Measurements from ENCODE around the gene VPS4B. TPM values are rescaled to one million over a fixed set of nuclear protein-coding genes. Genes with fewer than 3 reads are reported as not detected.

VPS4B gene
- 35.5 and 45.7 TPM in 2 replicates for total RNA-seq

DNA sequence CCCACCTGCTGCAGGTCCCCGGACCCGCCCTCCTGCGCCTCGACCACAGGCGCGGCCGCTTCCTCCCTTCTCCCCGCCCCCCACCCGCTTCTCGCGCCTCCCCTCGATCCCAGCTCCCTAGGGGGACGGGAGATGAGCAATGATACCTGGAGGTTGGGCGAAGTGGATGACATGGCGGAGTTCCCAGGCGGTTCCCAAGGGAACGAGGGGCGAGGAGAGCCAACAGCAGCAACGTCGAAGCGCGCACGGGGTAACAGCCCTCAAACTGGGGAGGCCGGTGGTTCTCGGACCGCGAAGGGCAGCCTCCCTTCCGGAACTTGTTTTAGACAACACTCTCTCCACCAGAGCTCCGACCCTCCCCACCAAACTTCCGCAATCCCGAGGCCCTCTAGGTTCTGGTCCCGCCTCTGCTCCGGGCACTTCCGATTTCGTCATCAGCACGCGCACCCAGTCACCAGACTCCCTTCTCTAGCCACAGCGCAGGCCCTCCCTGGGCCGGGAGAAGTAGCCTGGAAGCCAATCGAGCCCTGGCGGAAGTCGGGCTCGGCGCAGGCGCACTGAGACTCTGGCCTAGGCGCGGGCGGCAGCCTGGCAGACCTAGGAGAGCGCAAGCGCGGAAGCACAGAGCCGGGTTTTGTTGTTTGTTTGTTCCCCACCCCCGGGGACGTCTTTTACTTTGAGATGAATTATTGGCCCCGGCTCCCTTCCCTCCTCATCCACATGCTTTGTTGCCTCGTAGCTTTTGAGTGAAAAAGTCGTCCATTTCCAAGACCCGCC, at the start of gene VPS4B:
Gene VPS4B, minus strand, starts transcription at position 390 of the 777 bp plus-strand sequence. Its CDS starts 217 bp downstream, at position 173.

DNA sequence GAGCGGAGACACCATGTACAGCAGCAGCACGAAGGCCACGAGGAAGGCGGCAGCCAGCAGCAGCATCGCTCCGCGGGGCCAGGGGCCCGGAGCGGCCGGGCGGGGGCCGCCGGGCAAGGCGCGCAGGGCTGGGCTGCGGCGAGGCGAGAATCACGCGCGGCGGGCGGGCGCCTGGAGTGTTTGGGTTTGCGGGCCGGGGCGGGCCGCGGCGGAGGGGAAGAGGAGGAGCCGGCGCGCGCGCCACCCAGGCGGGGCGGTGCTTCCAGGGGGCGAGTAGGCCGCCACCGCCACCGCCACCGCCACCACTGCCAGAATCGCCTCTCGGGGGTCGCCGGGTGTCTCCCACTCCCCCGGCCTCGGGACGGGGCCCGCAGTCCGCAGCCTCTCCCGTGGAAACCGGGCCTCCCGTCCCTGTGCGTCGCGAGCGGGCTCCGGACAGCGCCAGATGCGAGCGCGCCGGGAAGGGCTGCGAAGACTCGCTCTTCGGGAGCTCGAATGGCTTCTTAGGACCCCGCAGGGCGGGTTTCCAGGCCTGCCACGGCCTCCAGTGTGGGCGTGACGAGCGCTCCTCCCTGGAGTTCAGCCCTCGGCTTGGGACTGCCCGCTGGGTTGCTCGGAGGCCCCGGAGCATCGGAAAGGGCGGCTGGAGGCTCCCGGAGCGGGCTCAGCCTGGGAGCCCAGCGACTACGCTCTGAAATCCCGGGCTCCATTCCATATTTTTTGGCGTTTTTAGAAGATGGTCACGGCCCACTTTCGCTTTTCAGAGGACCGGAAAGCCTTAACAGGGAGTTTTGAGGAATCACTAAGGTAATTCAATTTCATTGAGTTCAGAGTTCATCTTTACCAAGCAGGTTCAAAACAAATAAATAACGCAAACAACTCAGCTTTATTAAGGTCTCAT, 55.0 kb downstream of the VPS4B start, which contains the start of gene KDSR:
Gene KDSR, minus strand, starts transcription at position 154 of the 901 bp plus-strand sequence. Its CDS starts 88 bp downstream, at position 66.

Other genes with a start within 250 kb of the VPS4B start
- 2.8 and 3.0 TPM in 2 replicates for gene BCL2, start 102.7 kb downstream of the VPS4B start, total RNA-seq
- gene KDSR, start 55.3 kb downstream of the VPS4B start, total RNA-seq, result 38.4 and 63.0 TPM in 2 replicates
- 0.14 TPM in 1 of 2 replicates, not detected in the other for gene SERPINB5, start 54.5 kb upstream of the VPS4B start, total RNA-seq
- not detected in 2 replicates for gene SERPINB12, start 119.9 kb upstream of the VPS4B start, total RNA-seq
- gene SERPINB13, start 164.9 kb upstream of the VPS4B start, total RNA-seq, result not detected in 2 replicates
- gene SERPINB4, start 221.8 kb upstream of the VPS4B start, total RNA-seq, result 0.14 TPM in 1 of 2 replicates, not detected in the other
- gene SERPINB3, start 239.4 kb upstream of the VPS4B start, total RNA-seq, result not detected in 2 replicates